CD4-positive, alpha-beta T cell treated with Interleukin-15 for 1 hour (primary cell): ENCODE data around the gene DAB1.

ENCODE experiments used
- DNase-seq: peaks from one replicate; pipeline ENCODE4 v3.0.0-alpha.2; 2020

DAB1 gene

GRCh38 chr1:57012315-57012714 lies 411.5 kb downstream of the DAB1 start:
- no peak for DNase-seq

DNA sequence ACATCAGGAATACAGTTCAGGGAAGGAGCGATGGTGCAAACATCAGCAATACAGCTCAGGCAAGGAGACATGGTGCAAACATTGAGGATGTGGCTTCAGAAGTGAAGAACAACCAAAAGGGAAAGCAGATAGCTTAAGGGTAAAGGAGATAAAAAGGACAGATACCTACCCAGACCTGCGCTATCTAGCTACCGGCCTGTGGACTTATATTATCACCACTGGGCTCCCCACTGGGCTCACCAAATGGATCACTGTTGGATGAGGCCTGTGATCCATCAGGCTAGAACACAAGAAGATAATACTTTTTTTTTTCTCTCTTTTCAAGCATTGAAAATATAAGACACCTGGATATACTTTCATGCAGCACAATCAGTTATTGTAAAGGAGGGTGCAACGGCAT lies 413.3 kb downstream of the DAB1 start:
- DNase-seq = no peak

DNA sequence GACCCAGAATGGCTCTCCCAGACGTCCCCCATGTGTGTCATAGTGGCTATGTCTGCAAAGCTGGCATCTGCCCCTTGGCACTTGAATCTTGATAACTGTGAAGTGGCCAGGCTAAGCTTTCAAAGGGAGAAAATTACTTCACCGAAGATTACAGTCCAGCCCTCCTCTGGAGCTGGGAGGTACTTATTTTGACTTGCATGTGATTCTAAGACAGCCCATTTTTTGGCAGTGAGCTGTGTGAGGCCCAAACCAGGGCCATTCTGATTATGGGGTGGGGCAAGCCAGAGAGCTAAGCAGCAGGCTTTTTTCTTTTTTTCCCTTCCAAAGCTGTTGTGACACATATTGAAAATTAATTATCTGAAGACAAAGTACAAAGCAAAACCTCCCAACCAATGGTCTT lies 415.9 kb downstream of the DAB1 start:
- no peak for DNase-seq

GRCh38 chr1:57007472-57007871 lies 416.4 kb downstream of the DAB1 start:
- DNase-seq = no peak

DNA sequence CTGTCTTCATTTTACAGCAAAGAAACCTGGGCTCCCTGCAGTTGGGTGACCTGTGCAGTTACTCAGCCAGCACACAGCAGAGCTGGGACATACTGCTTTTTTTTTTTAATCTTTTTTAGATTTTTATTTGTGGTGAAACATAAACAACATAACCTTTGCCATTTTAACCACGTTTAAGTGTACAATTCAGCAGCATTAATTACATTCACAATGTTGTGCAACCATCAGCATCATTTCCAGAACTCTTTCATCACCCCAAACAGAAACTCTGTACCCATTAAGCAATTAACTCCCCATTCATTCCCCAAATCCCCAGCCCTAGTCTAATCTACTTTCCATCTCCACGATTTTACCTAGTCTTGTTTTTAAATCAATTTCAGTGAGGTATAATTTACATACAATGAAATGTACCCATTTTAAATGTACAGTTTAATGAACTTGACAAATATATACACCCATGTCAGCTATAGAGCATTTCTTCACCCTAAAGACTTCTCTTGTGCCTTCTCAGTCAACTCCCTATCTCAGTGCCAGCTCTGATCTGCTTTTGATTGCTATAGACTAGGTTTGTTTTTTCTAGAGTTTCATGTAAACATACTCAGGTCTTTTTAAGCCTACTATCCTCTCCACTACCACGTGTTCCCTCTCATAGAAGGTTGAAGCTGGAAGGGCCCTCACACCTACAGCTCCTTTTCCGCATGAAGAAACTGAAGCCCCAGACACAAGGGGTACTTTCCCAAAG lies 420.3 kb downstream of the DAB1 start:
- no peak for DNase-seq

- DNase-seq = no peak
Observed at GRCh38 chr1:56995414-56996100, 428.3 kb downstream of the DAB1 start.

GRCh38 chr1:56993475-56993874 lies 430.4 kb downstream of the DAB1 start:
- DNase-seq = no peak

DNA sequence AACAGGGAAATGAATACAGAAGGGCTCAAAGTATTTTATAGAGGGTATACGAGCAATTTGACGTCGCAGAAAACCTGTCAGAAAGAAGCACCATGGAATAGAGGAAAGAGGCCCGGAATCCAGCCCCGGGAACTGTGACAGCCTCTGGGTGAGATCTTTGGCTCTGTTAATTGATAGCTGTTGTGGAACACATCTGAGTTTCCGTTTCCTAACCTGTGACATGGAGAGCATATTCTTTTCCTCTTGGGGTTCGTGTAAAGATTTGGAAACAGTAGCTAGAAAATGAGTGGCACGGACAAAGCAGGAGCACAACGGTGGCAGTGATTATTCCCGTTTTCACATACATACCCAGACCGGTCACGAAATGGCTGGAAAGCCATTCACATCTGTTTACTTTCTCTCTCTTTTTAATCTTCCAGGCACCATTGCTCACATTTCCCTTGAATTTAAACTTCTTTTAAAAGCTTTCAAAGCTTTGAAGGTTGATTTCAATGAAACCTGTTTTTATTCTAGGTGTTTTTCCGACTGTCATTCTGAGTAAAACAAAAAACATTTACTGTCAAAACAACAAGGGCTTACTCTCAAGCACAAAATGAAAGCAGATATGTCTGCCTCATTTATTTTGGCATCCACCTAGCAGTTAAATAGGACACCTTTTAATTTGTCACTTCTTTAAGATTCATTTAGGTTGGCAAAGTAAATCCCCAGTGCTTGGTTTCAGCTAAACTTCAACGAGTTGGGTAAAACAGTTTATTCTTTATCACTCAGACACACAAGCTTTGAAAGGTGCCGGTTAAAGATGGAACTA lies 431.3 kb downstream of the DAB1 start:
- DNase-seq = no peak

GRCh38 chr1:56991576-56991975 lies 432.3 kb downstream of the DAB1 start:
- no peak for DNase-seq

- no peak for DNase-seq
Observed at GRCh38 chr1:56986397-56986796, 437.5 kb downstream of the DAB1 start.

DNA sequence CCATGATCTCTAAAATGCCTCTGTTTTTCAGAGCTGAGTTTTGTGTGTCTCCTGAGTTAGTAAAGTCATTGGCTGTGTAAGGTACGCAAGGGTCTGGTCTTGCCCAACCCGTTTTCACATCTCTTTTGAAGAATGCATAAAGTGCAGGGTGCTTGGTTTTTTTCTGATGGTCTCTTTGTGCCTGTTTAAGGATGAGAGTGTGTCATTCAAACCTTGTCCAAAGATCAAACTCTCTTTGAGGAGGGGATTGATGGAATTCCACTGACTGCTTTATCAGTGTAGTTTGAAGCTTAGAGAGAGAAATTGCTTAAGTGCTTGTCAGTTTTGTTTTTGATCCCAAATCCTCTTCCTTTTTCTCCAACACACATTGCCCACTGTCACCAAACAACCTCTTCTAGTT lies 438.0 kb downstream of the DAB1 start:
- no peak for DNase-seq

DNA sequence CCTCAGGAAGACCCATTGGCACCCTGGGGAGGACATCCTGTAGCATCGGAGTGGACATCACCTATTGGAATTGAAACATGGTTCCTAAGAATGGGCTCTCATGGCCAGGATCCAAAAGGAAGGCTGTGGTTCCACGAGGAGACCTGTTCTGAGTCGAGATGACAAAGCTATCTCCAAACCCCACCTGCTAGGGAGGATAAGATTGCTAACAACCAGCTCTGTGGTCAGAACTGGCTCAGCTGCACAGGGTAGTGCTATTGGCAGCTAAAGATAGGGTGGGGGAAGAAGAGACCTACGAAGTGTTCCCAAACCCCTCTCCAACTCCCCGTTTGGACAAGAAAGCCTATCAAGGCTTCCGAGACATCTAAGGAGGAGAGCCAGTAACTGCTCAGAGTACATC lies 440.4 kb downstream of the DAB1 start:
- DNase-seq = no peak

DNA sequence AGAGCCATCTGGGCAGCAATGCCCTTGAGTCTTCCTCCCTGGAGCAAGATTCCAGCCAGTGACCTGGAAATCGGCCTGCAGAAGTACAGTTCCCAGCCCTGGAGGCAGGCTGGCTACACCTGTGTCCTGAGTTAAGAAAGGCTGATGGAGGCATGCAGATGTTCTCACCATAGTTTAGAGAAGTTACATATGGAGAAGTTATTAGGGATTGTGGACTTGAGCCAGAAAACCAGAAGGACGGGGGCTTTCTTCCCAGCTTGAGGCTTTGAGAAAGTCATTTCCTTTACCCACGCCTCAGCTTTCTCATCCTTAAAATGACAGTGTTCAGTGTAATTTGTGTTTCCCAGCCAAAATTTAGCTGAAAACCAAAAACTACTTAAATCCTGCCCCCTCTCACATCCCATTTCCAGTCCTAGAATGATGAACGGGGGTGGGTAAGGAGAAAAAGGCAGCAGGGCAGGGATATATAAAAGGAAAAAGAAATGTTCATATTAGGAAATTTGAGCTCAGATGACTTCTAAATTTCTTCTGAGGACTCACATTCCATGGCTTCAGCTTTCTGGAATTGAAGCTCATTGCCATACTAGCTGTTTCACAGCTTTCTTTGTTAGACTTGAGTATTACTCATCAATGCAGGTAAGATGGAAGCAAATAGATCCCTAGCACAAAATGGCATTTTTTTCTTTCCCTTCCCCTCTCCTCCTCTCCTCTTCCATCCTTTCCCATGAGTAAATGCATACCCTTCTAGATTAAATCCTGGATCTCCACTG lies 443.7 kb downstream of the DAB1 start:
- no peak for DNase-seq

DNA sequence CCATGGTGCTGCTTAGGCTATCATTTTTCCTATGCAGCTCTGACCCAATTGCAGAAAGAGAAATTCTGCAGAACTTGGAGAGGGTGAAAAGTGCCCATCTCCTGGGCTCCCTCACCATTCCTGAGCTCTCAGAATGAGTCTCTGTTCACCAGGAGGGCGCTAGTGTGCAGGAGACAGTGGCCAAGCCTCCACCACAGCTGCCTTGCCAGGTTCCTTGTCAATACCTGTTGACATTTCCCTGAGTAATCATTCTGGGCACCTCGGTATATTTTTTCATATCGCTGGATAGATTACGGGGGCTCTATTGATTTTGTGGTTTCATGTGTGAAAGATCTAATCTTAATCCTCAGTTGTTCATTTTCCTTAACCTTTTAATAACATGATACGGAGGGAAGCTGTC lies 445.0 kb downstream of the DAB1 start:
- DNase-seq = no peak

DNA sequence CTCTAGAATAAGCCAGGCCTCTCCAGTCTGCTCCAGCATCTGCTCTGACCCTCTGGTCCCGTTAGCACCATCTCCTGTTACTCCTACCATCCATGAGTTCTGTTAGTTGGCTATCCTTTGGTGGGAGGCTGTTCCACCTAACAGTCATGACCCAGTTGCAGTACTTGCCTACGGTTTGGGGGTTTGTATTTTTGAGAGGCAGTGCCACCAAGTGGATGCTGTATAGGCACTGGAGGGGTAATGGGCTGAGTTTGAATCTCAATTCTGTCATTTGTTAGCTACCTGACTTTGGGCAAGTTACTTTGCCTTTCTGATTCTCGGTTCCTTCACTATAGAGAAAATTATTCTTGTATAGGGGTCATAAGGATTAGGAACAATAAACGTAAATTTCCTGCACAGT lies 445.9 kb downstream of the DAB1 start:
- DNase-seq = no peak

- no peak for DNase-seq
Observed at GRCh38 chr1:56975446-56975845, 448.4 kb downstream of the DAB1 start.

GRCh38 chr1:56973923-56974742 lies 449.7 kb downstream of the DAB1 start:
- DNase-seq = no peak

GRCh38 chr1:56972976-56973375 lies 450.9 kb downstream of the DAB1 start:
- DNase-seq = no peak

GRCh38 chr1:56970280-56970679 lies 453.6 kb downstream of the DAB1 start:
- DNase-seq = no peak

GRCh38 chr1:56968878-56969495 lies 454.9 kb downstream of the DAB1 start:
- DNase-seq = no peak
